ENCODE measurements around the gene TIE1.

TIE1 gene

GRCh38 chr1:43293896-43294760, 6.7 kb upstream of the TIE1 start:
- no peak for DNase-seq

- DNase-seq = no peak
Observed at GRCh38 chr1:43294761-43295160, 6.0 kb upstream of the TIE1 start.

- no peak for DNase-seq
Observed at GRCh38 chr1:43296207-43296606, 4.6 kb upstream of the TIE1 start.

- no peak for DNase-seq
Observed at GRCh38 chr1:43298055-43298454, 2.7 kb upstream of the TIE1 start.

GRCh38 chr1:43299101-43299500, 1.7 kb upstream of the TIE1 start:
- no peak for DNase-seq

- DNase-seq = no peak
Observed at GRCh38 chr1:43302201-43302600, 1.4 kb downstream of the TIE1 start.

- no peak for DNase-seq
Observed at GRCh38 chr1:43302721-43303470, 2.1 kb downstream of the TIE1 start.

- no peak for DNase-seq
Observed at GRCh38 chr1:43303471-43304313, 2.9 kb downstream of the TIE1 start.

- no peak for DNase-seq
Observed at GRCh38 chr1:43304314-43304681, 3.5 kb downstream of the TIE1 start.

GRCh38 chr1:43304771-43305300, 4.1 kb downstream of the TIE1 start:
- DNase-seq = no peak

GRCh38 chr1:43305461-43305860, 4.7 kb downstream of the TIE1 start:
- DNase-seq = no peak

GRCh38 chr1:43305926-43306687, 5.3 kb downstream of the TIE1 start:
- no peak for DNase-seq

- no peak for DNase-seq
Observed at GRCh38 chr1:43306688-43307457, 6.1 kb downstream of the TIE1 start.

- DNase-seq = no peak
Observed at GRCh38 chr1:43307458-43308158, 6.8 kb downstream of the TIE1 start.

GRCh38 chr1:43308635-43309404, 8.0 kb downstream of the TIE1 start:
- no peak for DNase-seq

GRCh38 chr1:43309405-43310025, 8.7 kb downstream of the TIE1 start:
- DNase-seq = no peak

GRCh38 chr1:43311521-43311920, 10.7 kb downstream of the TIE1 start:
- no peak for DNase-seq

GRCh38 chr1:43312212-43312623, 11.4 kb downstream of the TIE1 start:
- no peak for DNase-seq

Data from NCI-H82 (cell line).